ENCODE data around the gene SHISA4.

SHISA4 gene

DNA sequence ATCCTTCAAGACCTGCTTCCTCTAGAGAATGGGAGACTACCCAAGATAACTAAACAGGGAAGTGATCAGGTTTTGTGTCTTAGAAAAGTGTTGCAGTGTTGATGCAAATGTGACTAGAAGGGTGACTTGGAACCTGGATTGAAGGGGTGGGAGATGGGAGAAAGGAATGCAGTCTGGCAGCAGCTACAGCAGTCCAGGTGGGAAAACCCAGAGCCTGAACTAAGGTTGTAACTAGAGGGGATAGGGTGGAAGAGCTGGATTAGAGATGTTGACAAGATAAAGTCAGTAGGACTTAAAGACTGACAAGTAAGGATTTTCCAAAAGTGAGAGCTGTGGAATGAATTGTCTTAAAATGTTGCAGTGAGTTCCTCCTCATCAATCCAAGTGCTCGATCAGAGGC, 7.1 kb upstream of the SHISA4 start:
- DNase-seq (ENCODE audit: low read depth) = no peak

DNA sequence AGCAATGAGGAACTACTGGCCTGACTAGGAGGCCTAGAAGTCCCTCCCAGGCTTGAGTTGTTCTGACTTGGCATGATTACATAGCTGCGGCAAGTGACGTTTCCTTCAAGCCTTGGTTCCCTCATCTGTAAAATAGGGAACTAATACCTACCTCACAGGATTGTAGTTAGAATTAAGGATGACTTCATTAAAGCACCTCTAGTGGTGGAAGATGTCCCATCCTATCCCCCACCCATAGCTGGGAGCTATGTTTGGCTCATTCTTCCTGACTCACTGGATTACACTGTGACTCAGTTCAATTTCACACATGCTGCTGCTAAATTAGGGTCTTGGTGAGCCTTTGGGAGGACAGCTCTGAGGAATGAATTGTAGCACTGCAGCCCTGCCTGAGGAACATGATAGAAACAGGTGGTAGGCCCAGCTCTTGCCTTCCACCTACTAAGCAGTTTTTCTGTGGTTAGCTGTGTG, 6.0 kb upstream of the SHISA4 start:
- DNase-seq (ENCODE audit: low read depth) = peak; percentile 48

DNA sequence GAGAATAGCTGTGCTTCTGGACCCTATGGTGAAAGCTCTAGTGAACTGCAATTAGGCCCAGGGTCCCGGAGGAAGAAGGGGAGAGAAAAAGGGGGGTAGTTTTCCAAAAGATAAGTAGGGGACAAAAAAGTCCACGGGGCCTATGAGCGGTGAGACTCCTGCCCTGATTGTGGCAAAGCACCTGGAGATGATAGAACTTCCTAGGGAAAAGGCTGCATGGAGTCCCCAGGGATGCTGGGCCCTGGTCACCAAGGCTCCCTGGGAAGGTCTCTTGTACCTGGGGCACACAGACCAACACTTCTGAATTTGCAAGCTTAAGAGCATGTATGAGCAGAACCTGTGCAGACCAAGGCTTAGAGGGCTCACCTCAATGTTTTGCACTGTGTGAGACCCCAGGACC, 5.4 kb upstream of the SHISA4 start:
- no peak for DNase-seq (ENCODE audit: low read depth)

DNA sequence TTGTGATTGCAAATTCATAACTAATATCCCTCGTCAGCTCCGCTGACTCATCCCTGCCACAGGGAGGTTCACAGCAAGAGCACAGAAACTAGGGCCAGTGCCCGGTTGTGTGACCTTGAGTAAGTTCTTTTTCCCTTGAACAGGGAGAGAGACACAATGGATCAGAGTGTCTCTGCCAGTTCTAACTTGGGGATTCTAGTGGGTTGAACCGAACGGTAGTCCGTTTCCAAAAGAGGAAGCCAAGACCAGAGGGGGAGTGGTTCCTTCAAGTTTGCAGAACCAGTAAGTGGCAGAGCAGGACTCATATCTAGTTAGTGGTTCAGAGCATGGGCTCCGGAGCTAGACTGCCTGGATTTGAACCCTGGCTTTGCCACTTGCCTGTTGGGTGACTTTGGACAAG, 4.9 kb upstream of the SHISA4 start:
- DNase-seq (ENCODE audit: low read depth) = no peak

DNA sequence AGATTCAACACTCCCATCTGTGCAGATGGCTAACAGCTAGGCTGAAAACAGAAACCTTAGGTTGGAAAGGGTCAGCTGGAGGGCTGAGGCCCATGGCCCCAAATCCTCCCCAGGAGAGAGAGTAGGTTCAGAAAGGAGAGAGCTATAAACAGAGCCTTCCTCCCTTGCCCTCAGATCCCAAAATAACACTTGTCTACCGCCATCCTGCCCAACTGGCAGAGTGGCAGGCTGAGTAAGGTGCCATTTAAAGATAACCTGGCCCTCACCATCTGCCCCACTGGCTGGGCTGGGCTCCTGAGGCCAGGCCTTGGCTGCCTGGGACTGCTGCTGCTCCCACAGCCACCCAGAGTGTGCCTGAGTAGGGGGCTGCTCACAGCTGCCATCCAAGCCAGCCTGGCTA, 4.3 kb upstream of the SHISA4 start:
- DNase-seq (ENCODE audit: low read depth) = no peak

DNA sequence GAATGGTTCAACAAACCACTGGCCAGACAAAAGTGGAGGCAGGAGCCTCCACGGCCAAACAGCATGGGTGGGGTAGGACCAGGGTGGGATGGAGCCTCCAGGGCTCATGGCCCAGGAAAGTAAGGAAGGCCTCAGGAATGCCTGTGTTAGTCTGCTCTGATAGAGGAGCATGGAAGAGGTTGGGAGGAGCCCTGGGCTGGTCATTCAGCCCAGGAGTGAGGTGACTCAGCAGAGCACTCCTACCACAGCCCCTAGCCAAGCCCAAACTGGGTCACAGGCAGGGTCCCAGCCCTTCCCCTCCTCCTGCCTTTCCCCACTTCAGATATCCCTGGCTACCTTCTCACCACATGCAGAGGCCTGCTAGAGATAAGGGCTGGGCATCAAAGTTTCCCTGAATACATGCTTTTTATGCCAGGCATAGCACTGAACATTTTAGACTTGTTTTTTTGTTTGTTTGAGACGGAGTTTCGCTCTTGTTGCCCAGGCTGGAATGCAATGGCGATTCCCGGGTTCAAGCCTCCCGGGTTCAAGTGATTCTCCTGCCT, 3.1 kb upstream of the SHISA4 start:
- no peak for DNase-seq (ENCODE audit: low read depth)

DNA sequence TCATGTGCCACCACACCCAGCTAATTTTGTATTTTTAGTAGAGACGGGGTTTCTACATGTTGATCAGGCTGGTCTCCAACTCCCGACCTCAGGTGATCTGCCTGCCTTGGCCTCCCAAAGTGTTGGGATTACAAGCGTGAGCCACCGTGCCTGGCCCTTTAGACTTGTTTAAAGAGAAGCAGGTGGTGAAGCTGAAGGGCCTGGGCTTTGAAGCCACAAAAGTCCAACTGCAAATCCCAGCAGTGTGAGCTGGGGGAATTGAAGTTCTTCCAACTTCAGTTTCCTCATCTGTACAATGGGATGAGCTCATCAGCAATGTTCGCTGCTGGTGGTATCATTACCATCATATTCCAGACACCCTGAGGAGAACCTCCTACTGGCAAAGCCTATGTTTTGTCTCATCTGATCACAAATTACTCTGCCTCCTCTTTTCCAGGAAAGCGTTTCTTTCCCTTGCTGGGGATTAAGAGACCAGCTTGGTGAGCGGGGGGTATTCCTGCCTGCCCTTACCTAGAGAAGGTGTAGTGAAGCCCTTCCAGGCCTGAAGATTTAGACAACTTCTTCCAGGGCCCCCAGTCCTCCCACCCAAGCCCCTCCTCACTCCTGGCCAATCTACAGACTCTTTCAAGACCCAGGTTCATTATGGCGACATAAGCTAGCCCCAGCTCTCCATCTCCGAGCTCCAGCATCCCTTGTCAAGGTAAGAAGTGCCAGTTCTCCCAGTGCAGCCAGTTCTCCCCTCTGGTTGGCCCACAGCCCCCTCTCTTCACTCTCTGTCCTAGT, 2.4 kb upstream of the SHISA4 start:
- no peak for DNase-seq (ENCODE audit: low read depth)

DNA sequence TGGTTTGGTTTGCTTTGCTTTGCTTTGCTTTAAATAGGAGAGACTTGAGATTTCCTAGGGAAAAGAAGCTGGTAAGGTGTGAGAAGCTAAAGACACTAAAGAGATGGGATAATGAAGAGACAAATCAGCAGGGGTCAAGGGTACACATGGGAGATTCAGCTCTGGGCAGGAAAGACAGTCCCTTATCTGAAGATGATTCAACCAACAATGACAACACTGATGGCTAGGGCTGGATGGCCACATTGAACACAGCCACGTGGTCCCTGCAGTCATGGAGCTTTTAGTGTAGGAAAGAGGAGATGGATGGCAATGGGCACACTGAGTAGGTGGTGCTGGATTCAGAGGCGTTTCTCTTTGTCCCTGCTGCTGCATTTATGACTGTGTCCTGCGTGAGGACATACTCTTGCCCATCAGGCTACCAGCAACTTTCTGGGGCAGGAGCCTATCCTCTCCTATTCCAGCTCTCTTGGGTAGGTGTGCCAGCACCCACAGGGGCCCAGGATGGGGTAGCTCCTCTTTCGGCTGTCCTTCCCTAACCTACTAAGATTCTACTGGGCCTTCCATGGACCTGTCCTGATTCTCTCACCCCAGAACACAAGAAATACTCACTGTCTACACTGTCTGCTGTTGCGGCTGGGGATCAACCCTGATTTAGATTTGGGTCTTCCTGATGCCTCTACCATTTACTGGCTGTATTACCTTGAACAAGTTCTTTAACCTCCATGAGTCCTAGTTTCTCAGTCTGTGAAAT, 1.4 kb upstream of the SHISA4 start:
- no peak for DNase-seq (ENCODE audit: low read depth)

DNA sequence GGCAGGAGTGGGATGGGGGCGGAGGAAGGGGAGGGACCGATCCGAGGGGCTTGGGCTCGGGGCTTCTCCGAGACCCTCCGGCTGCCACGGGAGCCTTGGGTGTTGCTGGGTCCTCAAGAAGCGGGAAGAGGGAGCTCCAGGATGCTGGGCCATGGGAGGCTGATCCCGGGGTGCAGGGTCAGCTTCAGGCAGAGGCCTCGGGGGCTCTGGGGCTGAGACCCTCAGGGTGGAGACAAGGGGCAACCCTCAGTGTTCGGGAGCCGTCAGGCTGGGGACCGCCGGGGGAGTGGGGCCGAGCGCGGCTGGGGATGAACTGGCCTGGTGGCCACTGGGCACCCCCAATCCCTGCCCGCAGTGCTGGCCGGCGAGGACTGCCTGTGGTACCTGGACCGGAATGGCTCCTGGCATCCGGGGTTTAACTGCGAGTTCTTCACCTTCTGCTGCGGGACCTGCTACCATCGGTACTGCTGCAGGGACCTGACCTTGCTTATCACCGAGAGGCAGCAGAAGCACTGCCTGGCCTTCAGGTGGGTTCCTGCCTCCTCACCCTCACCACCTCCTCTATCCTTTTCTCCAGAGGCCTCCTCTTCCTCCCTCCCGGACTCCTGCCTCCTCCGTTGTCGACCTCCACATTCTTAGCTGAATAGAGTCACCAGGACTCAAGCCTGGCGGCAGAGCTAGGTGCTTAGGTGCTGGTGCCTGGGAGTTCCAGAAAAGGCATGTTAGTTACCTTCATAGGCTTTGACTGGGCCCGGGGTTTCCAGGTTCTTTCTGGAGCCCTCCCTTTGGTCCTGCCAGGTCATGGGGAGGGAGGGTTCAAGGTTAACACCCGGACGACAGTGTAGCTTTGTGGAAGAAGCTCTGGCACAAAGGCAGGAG, 631 bp downstream of the SHISA4 start:
- no peak for DNase-seq (ENCODE audit: low read depth)

DNA sequence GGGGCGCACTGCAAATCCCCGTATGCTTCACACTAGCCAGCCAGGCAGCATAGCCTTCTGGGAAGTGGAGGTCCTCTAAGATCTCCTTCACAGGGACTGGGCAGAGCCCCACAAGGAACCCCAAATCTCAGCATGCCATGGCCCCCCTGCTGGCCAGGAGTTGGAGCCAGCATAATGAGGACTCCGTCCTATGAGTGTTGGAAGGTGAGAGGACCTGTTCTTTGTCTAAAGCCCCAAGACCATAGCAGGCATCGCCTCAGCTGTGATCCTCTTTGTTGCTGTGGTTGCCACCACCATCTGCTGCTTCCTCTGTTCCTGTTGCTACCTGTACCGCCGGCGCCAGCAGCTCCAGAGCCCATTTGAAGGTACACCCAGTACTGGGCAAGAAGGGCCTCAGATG, 1.5 kb downstream of the SHISA4 start:
- DNase-seq (ENCODE audit: low read depth) = no peak

DNA sequence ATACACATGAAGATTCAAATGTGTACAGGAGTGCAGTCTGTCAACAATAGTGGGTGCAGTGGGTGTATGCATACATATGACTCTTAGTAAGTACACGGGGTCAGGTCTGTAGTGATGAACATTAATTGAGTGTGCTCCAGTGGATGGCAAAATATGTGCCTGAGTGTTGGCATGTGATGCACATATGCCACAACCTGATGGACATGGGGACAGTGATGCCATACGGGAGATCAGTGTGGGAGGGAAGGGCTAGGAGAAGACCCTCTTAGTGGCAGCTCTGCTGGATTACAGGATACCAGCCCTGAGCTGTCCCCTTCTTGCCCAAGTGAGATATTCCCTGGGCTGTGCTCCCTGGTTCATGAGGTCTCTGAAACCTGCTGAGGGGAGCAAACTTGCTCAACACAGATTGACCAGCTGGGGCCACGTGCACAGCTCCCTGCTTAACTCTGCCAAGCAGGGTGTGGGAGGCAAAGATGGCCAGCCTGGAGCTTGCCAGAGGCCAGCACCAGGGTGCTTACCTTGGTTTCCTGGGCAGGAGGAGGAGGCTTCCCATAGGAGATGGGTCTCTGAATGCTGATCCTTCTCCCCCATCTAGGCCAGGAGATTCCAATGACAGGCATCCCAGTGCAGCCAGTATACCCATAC, 2.2 kb downstream of the SHISA4 start:
- DNase-seq (ENCODE audit: low read depth) = no peak

DNA sequence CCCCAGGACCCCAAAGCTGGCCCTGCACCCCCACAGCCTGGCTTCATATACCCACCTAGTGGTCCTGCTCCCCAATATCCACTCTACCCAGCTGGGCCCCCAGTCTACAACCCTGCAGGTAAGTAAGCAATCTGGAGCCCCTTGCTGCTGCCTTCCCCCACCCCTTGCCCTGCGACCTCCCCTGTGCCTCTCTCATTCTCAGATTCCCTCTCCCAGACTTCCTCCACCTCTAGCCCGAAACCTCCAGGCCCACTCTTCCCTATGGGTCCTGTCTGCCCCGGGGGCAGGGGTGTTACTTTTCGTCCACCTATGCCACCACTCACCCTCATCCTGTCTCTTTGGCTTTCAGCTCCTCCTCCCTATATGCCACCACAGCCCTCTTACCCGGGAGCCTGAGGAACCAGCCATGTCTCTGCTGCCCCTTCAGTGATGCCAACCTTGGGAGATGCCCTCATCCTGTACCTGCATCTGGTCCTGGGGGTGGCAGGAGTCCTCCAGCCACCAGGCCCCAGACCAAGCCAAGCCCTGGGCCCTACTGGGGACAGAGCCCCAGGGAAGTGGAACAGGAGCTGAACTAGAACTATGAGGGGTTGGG, 2.9 kb downstream of the SHISA4 start:
- no peak for DNase-seq (ENCODE audit: low read depth)

DNA sequence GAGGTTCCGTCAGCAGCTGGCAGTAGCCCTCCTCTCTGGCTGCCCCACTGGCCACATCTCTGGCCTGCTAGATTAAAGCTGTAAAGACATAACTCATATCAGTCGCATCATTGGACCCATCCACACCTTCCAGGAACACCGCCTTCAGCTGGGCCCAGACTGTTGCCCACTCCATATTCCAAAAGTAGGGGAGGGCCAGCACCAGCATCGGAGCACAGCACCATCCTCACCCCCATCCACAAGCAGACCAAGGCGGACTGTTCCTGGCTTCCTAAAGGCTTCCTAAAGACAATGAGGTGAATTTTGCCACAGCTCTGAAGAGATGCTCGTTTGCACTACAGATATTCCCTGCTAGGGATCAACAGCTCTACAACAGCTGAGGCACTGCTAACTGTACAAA, 3.5 kb downstream of the SHISA4 start:
- no peak for DNase-seq (ENCODE audit: low read depth)

DNA sequence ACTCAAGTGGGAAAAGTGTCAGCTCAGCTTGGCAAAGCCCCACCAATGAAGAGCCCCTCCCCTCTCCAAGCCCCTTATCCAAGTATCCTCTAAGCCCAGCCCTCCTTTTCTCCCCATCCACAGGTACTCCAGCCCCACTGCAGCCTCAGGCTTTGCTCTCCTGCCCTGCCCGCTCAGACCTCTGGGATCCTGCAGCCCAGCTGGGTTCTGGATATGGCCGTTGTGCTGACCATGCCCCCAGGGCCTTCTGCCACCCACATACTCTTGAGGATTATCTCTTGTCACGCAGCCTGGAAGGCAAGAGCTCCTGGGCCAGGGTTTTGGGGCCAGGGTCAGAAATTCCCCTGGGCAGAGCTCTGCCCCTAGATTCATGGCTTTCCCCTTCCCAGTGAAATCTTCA, 4.7 kb downstream of the SHISA4 start:
- no peak for DNase-seq (ENCODE audit: low read depth)

DNA sequence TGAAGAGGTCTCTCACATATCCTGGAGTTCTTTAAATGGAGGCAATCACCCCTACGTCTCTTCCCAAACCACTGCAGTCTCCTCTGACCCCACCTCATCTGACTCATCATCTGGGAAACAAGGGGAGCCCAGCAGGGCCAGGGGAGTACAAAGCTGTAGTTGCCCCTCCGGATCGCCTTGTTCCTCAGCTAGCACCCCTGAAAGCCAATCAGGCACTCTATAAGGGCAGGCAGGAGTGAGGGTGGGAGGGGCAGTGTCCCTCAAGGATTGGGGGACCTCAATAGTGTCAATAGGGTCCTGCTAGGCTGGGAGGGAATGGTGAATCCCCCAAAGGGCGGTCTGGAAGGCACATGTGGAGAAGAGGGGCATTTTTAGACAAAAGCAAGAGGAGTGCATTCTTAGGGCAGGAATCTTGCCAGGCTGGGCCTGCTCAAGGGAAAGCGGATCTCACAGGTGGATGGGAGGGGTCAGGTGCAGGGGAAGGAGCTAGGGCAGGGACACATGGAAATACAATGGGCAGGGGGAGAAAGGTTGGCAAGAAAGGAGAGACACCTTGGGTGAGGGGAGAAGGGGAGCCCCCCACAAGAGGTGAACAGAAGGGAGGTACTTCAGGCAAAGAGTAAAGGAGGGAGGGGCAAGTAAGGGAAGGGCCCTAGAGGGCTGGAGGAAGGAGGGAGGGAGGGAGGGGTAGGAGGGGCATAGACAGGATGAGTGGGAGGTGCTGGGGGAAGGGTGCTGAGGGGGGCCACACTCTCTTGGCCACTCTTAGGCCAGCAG, 5.8 kb downstream of the SHISA4 start:
- no peak for DNase-seq (ENCODE audit: low read depth)

DNA sequence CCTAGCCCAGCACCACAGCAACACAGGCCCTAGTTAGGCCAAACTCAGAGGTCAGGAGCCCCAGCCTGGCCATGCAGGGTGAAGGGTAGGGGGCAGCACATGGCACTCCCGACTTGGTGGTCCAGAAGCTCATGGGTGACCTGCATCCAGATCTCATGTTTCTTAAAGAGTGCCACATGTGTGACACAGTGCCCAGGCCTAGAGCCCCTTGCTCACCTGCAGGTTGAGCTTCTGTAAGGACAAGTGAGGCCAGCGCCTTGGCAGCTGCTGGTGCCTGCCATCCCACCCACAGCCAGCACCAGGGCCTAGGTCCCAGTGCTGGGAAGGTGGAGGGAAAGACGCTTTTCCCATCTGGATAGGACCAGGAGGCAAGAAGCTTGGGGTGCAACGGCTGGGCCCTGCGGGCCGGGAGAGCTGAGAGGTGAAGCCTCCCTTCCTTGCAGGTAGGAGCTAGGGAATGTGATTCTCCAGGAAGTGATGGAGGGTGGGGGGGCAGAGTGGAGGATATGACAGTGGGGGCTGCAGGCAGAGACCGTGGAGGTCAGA, 6.5 kb downstream of the SHISA4 start:
- no peak for DNase-seq (ENCODE audit: low read depth)

DNA sequence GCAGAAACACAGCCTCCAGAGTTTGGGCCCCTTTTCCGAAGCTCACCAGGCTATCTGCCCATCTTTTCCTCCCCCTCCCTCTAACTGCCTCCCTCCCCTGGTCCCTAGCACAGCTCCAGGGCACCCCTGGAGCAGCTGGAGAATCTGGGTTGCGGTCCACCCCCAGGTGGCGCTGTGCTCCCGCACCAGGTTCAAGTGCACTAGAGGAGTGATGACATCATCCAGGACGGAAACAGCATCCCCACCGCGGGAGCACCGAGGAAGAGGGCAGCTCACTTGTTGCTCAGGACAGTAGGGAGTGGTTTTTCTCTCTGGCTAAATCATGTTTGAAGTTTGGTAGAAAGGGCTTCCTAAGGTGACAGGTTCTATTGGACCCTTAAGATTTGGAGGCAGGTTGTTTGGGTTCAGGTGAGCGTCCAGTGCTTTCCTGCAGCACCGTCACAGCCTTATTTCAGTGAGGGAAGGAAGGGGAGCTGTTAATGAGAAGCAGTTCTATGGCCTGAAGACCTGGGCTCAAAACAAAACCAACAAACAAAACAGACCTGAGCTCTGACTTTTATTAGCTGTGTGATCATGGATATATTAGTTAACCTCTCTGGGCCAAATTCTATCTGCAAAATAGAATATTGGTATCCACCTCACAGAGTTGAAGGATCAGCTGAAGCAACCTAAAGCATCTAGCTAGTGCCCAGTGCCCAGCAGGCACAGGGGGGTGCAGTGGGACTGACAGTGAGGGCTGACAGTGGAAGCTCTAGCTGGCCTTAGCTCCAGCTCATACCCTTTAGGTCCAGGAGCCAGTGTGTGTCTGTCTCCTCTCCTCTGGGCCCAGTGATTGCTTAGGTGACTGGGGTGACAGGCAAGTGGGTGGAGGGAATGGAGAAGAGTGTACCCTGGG, 7.5 kb downstream of the SHISA4 start:
- DNase-seq (ENCODE audit: low read depth) = peak; percentile 87

DNA sequence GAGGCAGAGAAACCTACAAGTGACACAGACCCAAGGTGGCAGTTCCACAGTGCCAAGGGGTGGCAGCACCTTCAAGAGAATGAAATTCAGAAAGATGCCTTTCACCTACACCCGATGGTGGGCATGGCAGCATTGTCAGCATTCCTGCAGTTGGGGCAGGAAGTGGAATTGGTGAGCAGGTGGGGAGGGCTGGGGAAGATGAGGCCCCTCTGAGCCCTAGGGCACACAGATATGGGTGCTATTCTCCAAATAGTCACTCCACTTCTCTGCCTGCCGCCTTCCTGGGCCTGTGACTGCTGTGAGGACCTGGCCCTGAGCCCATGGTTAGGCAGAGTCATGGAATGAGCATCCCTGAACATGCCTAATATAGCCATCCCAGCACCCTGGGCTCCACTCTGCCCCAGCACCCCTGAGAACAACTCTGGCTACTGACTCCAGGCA, 8.3 kb downstream of the SHISA4 start:
- DNase-seq (ENCODE audit: low read depth) = no peak

DNA sequence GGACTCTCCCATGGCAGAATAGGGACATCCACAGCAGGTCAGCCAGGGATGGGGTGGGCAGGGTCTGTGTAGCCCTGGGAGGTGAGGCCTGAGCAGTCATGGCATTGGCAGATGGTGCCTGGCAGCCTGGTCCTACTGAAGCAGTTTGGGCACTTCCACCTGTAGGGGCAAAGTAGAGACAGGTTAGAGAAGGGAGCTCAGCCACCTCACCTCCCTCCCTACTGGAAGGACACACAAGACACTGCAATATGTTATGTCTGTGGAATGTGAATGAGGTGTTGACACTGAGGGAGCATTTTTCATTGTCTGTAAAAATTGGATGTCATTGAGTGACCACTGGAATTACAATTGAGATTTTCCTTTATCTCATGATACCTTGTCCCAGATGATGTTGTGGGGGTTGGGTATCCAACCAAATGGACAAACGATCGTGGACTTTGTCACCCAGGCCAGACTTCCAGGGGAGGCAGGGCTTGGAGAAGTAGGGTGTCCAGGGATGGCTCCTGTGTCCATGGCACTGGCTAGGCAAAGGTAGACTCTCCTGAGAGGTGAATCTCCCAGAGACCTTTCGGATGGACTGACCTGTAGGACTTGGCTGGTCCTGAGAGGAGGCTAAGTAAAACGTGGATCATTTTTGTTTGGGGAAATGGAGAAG, 9.7 kb downstream of the SHISA4 start:
- DNase-seq (ENCODE audit: low read depth) = no peak
